NCI-H748 (cell line): ENCODE measurements around the gene BEST3.
"Not testable (repeated sequence)": the region's sequence is repeated elsewhere in the genome, so short reads cannot be mapped to it uniquely, and the experiment has no call there.

Experiments
- DNase-seq: peaks from one replicate; lab custom pipeline; 2025; ENCODE audit not compliant: unreplicated experiment; lab: John Stamatoyannopoulos, UW

Gene BEST3

GRCh38 chr12:69604275-69604674, 94.8 kb downstream of the BEST3 start:
- not testable (repeated sequence) for DNase-seq
